Gastroesophageal sphincter (tissue), 3 donors: ENCODE measurements around the gene RAD51B.

Experiments
- POLR2A ChIP-seq, 2 donors: fragments of 450-650 bp; IDR thresholded peaks; one replicate each; pipeline ENCODE4 v1.6.1; 2017; ENCODE audit warnings: antibody characterized with exemption in 2 of 2, mild to moderate bottlenecking in 2 of 2, moderate library complexity in 1 of 2
- TF ChIP-seq, protein P1 (sequence below), 4 experiments: fragments of 200-600 bp in 2 of 4; fragments of 450-650 bp in 2 of 4; sonication (generic) in 1 of 4; IDR thresholded peaks; one replicate each; pipeline ENCODE4 v1.5.1; 2017 to 2019; ENCODE audit warnings: antibody characterized with exemption in 4 of 4, mild to moderate bottlenecking in 2 of 4, moderate library complexity in 2 of 4

DNA sequence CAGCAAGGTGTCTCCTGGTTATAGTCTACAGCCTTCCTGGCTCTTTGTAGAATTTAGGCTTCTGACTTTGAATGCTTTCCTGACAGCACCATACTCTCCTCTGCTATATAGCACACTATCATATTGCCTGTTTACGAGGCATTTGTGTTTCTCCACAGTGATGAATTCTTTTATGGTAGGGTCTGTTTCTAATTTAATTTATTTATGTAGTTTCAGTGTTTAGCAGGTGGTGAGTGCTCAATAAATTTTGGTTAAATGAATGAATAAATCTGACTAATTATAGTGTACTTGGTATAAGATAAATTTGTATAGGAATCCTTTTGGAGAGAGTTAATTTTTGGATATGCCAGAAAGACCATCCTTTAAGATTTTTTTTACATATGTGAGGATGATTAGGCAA lies 115.3 kb downstream of the RAD51B start:
- TF ChIP-seq, protein P1, sequence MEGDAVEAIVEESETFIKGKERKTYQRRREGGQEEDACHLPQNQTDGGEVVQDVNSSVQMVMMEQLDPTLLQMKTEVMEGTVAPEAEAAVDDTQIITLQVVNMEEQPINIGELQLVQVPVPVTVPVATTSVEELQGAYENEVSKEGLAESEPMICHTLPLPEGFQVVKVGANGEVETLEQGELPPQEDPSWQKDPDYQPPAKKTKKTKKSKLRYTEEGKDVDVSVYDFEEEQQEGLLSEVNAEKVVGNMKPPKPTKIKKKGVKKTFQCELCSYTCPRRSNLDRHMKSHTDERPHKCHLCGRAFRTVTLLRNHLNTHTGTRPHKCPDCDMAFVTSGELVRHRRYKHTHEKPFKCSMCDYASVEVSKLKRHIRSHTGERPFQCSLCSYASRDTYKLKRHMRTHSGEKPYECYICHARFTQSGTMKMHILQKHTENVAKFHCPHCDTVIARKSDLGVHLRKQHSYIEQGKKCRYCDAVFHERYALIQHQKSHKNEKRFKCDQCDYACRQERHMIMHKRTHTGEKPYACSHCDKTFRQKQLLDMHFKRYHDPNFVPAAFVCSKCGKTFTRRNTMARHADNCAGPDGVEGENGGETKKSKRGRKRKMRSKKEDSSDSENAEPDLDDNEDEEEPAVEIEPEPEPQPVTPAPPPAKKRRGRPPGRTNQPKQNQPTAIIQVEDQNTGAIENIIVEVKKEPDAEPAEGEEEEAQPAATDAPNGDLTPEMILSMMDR (IDR thresholded peaks at IDR 0.05) = no peak
- TF ChIP-seq POLR2A (IDR thresholded peaks at IDR 0.05) = no peak
